ENCODE data around the gene LYAR. TPM values are rescaled to one million over a fixed set of nuclear protein-coding genes. Genes with fewer than 3 reads are reported as not detected.

Gene LYAR
- total and polyA plus RNA-seq, 7 donors, result 12.8 to 60.8 (median 17.7) TPM

DNA sequence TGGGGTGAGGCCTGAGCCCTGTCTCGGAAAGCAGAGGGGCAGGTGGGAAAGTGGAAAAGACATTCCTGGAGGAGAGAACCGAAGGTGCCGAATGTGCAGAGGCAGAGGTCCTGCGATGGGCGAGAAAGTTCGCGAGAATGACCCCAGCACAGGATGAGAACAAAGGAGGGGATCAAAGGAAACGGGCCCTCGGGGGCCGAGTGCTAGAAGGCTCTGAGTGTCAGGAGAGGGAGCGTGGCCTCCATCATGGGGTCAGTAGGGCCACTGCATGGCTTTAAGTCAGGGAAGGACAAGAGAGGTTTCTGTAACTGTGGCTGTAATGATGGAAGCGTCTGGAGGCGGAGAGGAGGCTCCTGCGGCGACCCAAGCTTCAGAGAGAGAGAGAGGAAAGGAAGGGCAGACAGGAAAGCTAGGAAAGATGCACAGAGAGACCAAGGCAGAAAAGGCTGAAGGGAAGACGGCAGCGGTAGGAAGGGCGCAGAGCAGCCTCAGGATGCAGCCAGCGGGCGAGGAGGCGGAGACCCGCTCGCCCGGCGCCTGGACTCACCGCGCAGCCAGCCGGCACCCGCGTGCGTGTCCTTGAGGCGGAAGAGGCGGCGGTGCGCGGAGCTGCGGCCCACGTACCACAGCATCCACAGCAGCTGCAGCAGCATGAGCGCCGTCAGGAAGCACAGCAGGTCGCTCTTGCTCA lies 63.9 kb downstream of the LYAR start:
- intact Hi-C loops (cut with DNase I), result no loop called here
- no peaks in the 10 kb centered on the region for H3K4me1 ChIP-seq
- 11 to 15% (median 13%) methylated on average over 34 to 41 of the region's 41 CpGs for WGBS, 3 donors
- H3K9me3 ChIP-seq, result no peaks in the 10 kb centered on the region
- TF ChIP-seq, protein P1, sequence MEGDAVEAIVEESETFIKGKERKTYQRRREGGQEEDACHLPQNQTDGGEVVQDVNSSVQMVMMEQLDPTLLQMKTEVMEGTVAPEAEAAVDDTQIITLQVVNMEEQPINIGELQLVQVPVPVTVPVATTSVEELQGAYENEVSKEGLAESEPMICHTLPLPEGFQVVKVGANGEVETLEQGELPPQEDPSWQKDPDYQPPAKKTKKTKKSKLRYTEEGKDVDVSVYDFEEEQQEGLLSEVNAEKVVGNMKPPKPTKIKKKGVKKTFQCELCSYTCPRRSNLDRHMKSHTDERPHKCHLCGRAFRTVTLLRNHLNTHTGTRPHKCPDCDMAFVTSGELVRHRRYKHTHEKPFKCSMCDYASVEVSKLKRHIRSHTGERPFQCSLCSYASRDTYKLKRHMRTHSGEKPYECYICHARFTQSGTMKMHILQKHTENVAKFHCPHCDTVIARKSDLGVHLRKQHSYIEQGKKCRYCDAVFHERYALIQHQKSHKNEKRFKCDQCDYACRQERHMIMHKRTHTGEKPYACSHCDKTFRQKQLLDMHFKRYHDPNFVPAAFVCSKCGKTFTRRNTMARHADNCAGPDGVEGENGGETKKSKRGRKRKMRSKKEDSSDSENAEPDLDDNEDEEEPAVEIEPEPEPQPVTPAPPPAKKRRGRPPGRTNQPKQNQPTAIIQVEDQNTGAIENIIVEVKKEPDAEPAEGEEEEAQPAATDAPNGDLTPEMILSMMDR (IDR thresholded peaks at IDR 0.05), result no peak
- H3K36me3 ChIP-seq (ENCODE audit: insufficient read depth in 1 of 2, low read depth in 1 of 2), result no peaks in the 10 kb centered on the region
- ATAC-seq (no peak), DNase-seq (no peak)
- peaks cover 3 to 72% (median 22%) of the 10 kb centered on the region in 3 donors for H3K27me3 ChIP-seq (ENCODE audit: insufficient read depth in 3 of 3, low read length in 2 of 3)
- no peak overlapping the region for H3K27ac ChIP-seq
- H3K4me3 ChIP-seq, result no peak overlapping the region

Other genes starting within 250 kb of the LYAR start
- gene OTOP1, start 63.2 kb downstream of the LYAR start, total RNA-seq, result not detected
- not detected for gene OTOP1, start 63.2 kb downstream of the LYAR start, polyA plus RNA-seq
- gene TMEM128, start 41.9 kb downstream of the LYAR start, total RNA-seq, result 1 to 10 TPM; 5.5 to 7.8 (median 6.5) TPM
- 1 to 10 TPM; 6.5 to 7.4 (median 7.0) TPM for gene TMEM128, start 41.9 kb downstream of the LYAR start, polyA plus RNA-seq
- 1 to 10 TPM; 3.4 to 7.0 (median 6.0) TPM for gene ZBTB49, start 97 bp upstream of the LYAR start, total RNA-seq
- 1 to 10 TPM; 2.5 to 4.2 (median 3.0) TPM for gene ZBTB49, start 97 bp upstream of the LYAR start, polyA plus RNA-seq
- gene NSG1, start 96.9 kb upstream of the LYAR start, total RNA-seq, result under 1 TPM in 3 of 4 donors, not detected in 1; 0.11 to 0.50 (median 0.28) TPM
- gene NSG1, start 96.9 kb upstream of the LYAR start, polyA plus RNA-seq, result under 1 TPM in 2 of 3 donors, not detected in 1; 0.12 to 0.36 TPM

Measured in psoas muscle (tissue), 8 donors.